Measurements from ENCODE around the gene THRB. TPM values are rescaled to one million over a fixed set of nuclear protein-coding genes. Genes with fewer than 3 reads are reported as not detected.

Gene THRB
- total RNA-seq, 1 donor from 2014 or later: 0.56 TPM

DNA sequence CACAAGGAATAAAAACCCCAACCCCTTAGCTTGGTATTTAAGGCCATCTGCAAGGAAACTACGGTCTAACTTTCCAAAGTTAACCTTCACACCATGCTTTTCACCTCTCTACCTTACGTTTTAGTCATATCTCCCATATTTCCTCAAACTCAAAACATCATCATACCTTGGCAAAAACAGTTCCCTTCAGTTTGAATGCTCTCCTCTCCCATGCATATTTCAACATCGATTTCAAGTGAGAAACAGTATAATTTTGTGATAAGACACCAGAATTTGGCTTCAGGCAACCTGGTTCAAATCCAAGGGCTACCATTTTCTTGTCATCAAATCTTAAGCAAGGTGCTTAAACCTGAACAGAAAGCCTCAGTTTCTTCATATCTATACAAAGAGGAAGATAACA lies 108.2 kb downstream of the THRB start:
- no peak overlapping the region for H3K4me3 Mint-ChIP-seq (ENCODE audit: unreplicated experiment)
- no peaks in the 10 kb centered on the region for H3K9me3 Mint-ChIP-seq (ENCODE audit: unreplicated experiment)
- TF ChIP-seq, protein P1, sequence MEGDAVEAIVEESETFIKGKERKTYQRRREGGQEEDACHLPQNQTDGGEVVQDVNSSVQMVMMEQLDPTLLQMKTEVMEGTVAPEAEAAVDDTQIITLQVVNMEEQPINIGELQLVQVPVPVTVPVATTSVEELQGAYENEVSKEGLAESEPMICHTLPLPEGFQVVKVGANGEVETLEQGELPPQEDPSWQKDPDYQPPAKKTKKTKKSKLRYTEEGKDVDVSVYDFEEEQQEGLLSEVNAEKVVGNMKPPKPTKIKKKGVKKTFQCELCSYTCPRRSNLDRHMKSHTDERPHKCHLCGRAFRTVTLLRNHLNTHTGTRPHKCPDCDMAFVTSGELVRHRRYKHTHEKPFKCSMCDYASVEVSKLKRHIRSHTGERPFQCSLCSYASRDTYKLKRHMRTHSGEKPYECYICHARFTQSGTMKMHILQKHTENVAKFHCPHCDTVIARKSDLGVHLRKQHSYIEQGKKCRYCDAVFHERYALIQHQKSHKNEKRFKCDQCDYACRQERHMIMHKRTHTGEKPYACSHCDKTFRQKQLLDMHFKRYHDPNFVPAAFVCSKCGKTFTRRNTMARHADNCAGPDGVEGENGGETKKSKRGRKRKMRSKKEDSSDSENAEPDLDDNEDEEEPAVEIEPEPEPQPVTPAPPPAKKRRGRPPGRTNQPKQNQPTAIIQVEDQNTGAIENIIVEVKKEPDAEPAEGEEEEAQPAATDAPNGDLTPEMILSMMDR (IDR thresholded peaks at IDR 0.05; ENCODE audit: partially characterized antibody, unreplicated experiment): no peak
- no peak overlapping the region for H3K27ac Mint-ChIP-seq (ENCODE audit: unreplicated experiment)
- H3K27me3 Mint-ChIP-seq (ENCODE audit: unreplicated experiment): no peaks in the 10 kb centered on the region
- no peak for DNase-seq
- no peaks in the 10 kb centered on the region for H3K36me3 Mint-ChIP-seq (ENCODE audit: unreplicated experiment)
- H3K4me1 Mint-ChIP-seq (ENCODE audit: low read depth, unreplicated experiment): no peaks in the 10 kb centered on the region

DNA sequence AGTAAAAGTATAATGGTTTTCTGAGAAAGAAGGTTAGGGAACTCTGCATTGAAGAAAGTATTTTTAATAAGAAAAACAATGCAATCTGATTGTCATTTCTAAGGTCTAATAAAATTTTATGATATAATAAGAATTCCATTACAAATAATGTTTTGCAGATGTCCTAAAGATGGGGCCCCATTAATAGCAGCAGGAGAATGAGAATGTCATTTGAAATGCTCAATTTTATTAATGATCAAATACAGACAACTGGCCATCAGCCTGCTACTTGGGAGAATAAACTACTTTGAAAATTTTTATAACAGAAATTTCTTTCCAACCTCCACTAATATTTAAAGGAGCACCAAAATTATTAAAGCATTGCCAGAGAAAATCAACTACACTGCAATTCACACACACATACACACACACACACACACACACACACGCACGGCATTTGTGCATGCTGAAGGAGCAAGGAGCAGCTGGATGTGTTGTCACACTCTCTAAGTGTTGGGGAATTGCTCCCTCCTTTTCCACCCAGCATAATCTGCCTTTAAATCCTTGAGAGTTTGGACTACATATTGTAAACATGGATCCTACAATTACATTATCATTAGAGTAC lies 109.5 kb downstream of the THRB start:
- no peaks in the 10 kb centered on the region for H3K9me3 Mint-ChIP-seq (ENCODE audit: unreplicated experiment)
- no peaks in the 10 kb centered on the region for H3K36me3 Mint-ChIP-seq (ENCODE audit: unreplicated experiment)
- no peaks in the 10 kb centered on the region for H3K27me3 Mint-ChIP-seq (ENCODE audit: unreplicated experiment)
- no peak for DNase-seq
- no peak overlapping the region for H3K27ac Mint-ChIP-seq (ENCODE audit: unreplicated experiment)
- no peak overlapping the region for H3K4me3 Mint-ChIP-seq (ENCODE audit: unreplicated experiment)
- H3K4me1 Mint-ChIP-seq (ENCODE audit: low read depth, unreplicated experiment): no peaks in the 10 kb centered on the region
- TF ChIP-seq, protein P1 (IDR thresholded peaks at IDR 0.05; ENCODE audit: partially characterized antibody, unreplicated experiment): no peak

DNA sequence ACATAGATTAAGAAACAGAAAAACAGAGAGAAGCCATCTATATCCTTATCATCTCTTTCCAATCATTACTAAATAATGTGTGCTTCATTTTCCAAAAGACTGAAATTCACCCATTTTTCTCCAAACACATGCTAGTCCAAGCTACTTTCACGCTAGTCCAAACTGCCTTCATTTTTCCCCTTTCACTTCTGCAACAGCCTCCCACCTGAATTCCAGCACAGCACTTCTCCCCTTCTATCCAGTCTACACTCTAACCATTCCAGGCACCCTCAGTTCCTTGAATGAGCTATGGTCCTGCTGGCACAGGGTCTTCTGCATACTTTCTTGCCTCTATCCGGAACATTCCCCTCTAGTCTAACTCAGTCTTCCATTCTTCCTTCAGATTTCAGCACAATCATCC lies 112.0 kb downstream of the THRB start:
- TF ChIP-seq, protein P1 (IDR thresholded peaks at IDR 0.05; ENCODE audit: partially characterized antibody, unreplicated experiment): no peak
- DNase-seq: no peak
- Mint-ChIP-seq H3K4me3 (ENCODE audit: unreplicated experiment) (no peak overlapping the region), H3K9me3 (ENCODE audit: unreplicated experiment) (no peaks in the 10 kb centered on the region), H3K27me3 (ENCODE audit: unreplicated experiment) (no peaks in the 10 kb centered on the region), H3K36me3 (ENCODE audit: unreplicated experiment) (no peaks in the 10 kb centered on the region), H3K4me1 (ENCODE audit: low read depth, unreplicated experiment) (no peaks in the 10 kb centered on the region), H3K27ac (ENCODE audit: unreplicated experiment) (no peak overlapping the region)

DNA sequence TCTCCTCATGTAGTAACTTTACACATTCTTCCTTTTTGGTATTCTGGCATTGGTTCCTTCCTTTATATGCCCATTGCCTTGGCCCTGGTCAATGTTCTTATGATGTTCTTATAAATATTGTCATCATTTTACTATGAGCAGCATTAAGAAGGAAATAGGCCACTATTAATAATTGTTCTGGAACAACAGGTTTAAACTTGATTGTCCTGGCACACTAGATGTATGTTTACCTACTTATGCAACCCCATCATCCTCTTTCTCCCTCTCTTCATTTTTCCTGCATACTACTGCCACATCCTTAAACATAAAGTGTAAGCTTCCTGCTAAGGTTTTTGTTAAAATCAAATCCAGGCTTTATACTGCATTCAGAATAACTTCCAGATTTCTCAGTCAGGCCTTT lies 114.7 kb downstream of the THRB start:
- TF ChIP-seq, protein P1 (IDR thresholded peaks at IDR 0.05; ENCODE audit: partially characterized antibody, unreplicated experiment): no peak
- no peaks in the 10 kb centered on the region for H3K4me1 Mint-ChIP-seq (ENCODE audit: low read depth, unreplicated experiment)
- no peak for DNase-seq
- H3K27ac Mint-ChIP-seq (ENCODE audit: unreplicated experiment): no peak overlapping the region
- no peaks in the 10 kb centered on the region for H3K36me3 Mint-ChIP-seq (ENCODE audit: unreplicated experiment)
- H3K27me3 Mint-ChIP-seq (ENCODE audit: unreplicated experiment): no peaks in the 10 kb centered on the region
- no peak overlapping the region for H3K4me3 Mint-ChIP-seq (ENCODE audit: unreplicated experiment)
- no peaks in the 10 kb centered on the region for H3K9me3 Mint-ChIP-seq (ENCODE audit: unreplicated experiment)

DNA sequence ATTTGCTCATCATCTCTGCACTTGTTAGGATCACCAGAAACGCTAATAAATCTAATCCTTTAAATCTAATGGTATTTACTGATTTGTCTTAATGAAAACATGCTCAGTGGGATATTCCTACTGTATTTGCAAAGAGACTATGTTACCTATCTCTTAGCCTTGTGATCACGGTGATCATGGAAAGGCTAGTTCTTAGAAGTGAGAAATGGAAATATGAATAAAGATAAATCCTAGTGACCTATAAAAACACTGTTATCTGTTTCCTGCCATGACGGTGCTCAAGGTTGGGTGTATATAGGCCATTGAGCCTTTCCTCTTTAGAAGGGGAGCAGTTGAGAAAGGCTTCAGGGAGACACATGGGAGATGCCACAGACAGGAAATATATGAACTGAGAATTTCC lies 116.3 kb downstream of the THRB start:
- Mint-ChIP-seq H3K27me3 (ENCODE audit: unreplicated experiment) (no peaks in the 10 kb centered on the region), H3K27ac (ENCODE audit: unreplicated experiment) (no peak overlapping the region), H3K4me1 (ENCODE audit: low read depth, unreplicated experiment) (no peaks in the 10 kb centered on the region), H3K4me3 (ENCODE audit: unreplicated experiment) (no peak overlapping the region), H3K9me3 (ENCODE audit: unreplicated experiment) (no peaks in the 10 kb centered on the region), H3K36me3 (ENCODE audit: unreplicated experiment) (no peaks in the 10 kb centered on the region)
- TF ChIP-seq, protein P1 (IDR thresholded peaks at IDR 0.05; ENCODE audit: partially characterized antibody, unreplicated experiment): no peak
- no peak for DNase-seq

Measured in glutamatergic neuron (in vitro differentiated cells).